Stimulated activated CD8-positive, alpha-beta memory T cell treated with anti-CD3 and anti-CD28 coated beads, Interleukin-2, amount 100 ng/mL, for 1 hour (primary cell): ENCODE results near the gene EXOC4.
"Not testable (repeated sequence)": the region's sequence is repeated elsewhere in the genome, so short reads cannot be mapped to it uniquely, and the experiment has no call there.

ENCODE experiments used
- DNase-seq, 2 donors: peaks; one replicate each; pipeline ENCODE4 v3.0.0-alpha.2; 2020; ENCODE audit warnings: low read depth in 2 of 2

Gene EXOC4

GRCh38 chr7:133869556-133869955 lies 616.7 kb downstream of the EXOC4 start:
- DNase-seq = no peak

DNA sequence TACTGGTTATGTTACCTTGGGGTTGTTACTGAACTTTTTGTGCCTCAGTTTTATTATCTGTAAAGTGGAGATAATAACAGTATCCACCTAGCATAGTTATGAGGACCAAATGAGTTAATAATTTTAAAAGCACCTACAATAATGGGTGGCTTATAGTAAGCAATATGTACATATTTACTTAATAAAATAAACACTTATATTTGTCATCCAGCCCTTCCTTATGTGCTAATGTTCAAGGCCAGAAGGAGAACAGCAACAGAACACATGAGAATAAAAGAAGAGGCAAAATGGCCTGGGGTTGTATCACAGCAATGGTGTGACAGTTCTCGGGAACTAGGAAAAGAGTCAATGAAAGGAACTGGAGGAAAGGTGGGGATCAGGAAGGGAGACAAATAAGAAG lies 618.9 kb downstream of the EXOC4 start:
- DNase-seq = no peak

DNA sequence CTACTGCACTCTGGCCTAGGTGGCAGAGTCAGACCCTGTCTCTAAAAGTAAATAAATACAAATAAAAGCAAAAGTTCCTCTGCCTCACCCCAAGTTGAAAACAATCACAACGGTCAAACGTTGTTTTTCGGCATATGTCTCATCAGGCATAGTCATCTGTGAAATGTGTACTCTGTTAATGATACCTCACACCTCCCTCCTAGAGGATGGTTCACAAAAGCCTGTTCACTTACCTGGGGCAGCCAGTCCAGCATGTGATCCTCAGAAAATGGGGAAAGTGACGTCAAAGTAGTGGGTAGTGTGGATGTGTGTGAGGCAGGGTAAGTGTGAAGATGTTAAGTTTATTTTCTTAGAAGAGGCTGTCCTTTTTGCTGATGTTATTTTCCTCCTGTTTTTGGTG lies 620.3 kb downstream of the EXOC4 start:
- DNase-seq = no peak

GRCh38 chr7:133873631-133874030 lies 620.8 kb downstream of the EXOC4 start:
- DNase-seq = no peak

DNA sequence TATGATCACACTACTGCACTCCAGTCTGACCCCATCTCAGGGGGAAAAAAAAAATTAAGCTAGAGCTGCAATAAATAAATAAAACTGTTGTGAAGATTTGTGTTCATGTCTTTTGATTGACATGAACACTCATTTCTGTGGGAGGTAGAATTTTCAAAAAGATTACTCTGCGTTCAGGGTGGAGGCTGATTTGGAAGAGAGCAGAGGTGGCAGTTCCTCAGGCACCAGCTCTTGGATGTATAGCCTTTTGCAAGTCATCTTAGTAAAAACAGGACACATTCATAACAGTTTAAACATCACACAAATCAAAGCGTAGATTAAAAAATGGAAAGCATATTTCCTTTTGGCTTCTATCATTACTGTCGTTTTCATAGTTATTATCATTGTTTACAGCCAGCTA lies 630.7 kb downstream of the EXOC4 start:
- DNase-seq = no peak

- no peak for DNase-seq
Measured at GRCh38 chr7:133885213-133885612, 632.3 kb downstream of the EXOC4 start.

DNA sequence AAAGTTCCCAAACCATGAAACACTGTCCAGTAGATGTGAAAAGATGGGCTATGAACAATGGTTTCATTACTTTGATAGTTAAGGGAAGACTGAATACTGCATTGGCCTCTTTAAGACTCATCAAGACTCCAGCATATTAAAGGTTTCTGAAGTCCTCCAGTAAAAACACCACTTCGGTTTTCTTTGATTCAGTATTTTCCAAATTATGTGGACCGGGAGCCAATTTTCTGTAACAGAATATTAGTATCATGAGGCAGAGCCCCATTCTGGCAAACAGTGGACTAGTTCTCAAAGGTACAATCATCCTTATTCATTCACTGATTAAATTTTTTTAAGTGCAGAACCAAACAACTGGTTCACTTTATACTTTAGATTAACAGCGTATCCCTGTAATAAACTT lies 633.2 kb downstream of the EXOC4 start:
- DNase-seq = no peak

GRCh38 chr7:133886797-133887196 lies 633.9 kb downstream of the EXOC4 start:
- no peak for DNase-seq

- DNase-seq = no peak
Measured at GRCh38 chr7:133887459-133887858, 634.6 kb downstream of the EXOC4 start.

DNA sequence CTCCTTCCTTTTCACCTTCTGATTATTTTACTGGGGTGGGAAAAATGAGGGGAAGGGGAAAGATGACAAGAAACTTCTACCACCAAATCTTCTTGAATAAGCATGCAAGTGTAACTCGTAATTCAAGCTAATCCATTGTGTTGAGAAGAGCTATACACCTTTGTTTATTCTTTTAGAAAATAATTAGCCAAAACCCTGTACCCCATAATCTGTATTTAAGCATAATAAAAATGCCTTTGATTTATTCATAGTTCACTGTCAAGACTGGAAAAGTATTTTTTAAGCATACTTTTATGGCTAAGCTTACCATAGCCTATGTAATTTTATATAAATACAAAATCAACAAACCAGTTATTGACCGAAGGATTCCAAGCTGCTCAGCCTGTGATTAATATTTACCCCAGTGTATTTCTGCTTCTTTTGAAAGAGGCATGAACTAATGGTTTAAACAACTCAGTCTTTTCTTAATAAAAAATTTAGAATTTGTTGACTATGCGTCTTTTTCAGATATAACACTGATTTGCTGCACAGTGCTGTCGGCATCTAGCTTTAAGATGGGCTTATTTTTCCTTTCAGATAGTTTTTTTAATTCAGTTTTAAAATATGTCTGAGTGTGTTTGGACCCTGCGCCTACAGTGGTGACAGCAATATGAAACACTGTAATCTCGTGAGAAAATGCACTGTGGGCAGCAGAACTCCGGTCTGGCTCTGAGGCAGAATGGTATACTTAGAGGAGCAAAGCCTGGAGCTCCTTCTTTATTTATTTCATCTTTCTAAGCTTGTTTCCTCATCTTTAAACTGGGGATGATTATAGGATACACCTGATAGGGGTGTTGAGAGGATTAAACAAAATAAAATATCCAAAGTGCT lies 635.4 kb downstream of the EXOC4 start:
- no peak for DNase-seq

DNA sequence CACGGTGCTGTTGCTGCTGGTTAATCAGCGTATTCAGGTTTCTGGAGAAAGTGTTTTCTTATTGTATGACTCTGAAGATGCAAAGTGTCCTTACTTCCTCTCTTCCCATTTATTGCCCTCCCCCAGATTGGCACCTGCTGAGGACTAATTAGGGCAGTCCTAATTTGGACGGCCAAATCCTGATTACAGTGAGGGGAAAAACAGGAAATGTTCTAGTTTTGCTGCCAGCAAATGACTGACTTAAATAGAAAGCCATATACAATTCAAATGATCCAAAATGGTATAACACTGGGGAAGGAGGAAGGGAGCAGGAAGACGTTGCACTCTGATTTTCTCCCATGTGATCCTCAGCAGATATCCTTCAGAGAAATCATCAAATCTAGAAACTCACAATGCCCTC lies 651.9 kb downstream of the EXOC4 start:
- no peak for DNase-seq

DNA sequence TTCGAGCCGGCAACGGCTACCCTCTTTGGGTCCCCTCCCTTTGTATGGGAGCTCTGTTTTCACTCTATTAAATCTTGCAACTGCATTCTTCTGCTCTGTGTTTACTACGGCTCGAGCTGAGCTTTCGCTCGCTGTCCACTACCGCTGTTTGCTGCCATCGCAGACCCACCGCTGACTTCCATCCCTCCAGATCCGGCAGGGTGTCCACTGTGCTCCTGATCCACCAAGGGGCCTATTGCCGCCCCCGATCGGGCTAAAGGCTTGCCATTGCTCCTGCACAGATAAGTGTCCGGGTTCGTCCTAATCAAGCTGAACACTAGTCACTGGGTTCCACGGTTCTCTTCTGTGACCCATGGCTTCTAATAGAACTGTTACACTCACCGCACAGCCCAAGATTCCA lies 653.7 kb downstream of the EXOC4 start:
- DNase-seq = not testable (repeated sequence)

- DNase-seq = no peak
Measured at GRCh38 chr7:133910761-133911160, 657.9 kb downstream of the EXOC4 start.

GRCh38 chr7:133911724-133912123 lies 658.8 kb downstream of the EXOC4 start:
- DNase-seq = no peak

GRCh38 chr7:133912916-133913697 lies 660.2 kb downstream of the EXOC4 start:
- no peak for DNase-seq

GRCh38 chr7:133916621-133917020 lies 663.7 kb downstream of the EXOC4 start:
- no peak for DNase-seq

- no peak for DNase-seq
Measured at GRCh38 chr7:133919810-133920209, 666.9 kb downstream of the EXOC4 start.

DNA sequence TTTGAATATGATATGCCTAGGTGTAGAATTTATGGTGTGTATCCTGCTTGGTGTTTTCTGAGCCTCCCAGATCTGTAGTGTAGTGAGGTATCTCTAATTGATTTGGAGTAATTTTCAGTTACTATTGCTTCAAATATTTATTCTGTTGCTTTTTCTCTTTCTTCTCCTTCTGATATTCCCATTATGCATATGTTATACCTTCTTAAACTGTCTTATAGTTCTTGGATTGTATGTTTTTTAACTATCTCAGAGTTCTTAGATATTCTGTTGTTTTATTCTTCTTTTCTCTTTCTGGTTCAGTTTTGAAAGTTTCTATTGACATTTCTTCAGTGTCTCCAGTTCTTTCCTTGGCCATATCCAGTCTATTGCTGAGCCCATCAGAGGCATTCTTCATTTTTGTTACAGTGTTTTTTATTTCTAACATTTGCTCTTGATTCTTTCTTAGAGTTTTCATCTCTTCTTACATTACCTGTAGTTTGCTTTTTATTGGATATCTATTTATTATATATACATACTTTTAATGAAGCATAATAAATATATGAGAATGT lies 668.8 kb downstream of the EXOC4 start:
- no peak for DNase-seq

- DNase-seq = no peak
Measured at GRCh38 chr7:133923974-133924373, 671.1 kb downstream of the EXOC4 start.

DNA sequence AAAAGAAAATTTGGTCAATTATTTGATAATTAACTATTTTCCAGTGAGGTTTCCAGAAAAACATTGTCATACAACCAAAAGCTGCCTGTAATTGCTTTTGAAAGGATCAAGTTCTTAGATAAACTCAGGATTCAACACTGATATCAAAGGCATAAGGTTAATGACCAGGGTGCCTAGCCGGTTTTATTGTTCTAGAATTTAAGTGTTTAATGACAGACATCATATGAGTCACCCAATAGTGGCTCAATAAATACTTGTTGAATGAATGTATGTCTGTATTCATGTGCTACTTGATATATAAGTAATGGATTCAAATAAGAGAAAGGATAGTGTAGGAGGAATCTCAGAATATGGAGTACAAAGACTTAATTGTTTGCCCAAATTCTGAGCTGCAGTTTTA lies 678.2 kb downstream of the EXOC4 start:
- DNase-seq = no peak

- DNase-seq = no peak
Measured at GRCh38 chr7:133932591-133932990, 679.7 kb downstream of the EXOC4 start.

DNA sequence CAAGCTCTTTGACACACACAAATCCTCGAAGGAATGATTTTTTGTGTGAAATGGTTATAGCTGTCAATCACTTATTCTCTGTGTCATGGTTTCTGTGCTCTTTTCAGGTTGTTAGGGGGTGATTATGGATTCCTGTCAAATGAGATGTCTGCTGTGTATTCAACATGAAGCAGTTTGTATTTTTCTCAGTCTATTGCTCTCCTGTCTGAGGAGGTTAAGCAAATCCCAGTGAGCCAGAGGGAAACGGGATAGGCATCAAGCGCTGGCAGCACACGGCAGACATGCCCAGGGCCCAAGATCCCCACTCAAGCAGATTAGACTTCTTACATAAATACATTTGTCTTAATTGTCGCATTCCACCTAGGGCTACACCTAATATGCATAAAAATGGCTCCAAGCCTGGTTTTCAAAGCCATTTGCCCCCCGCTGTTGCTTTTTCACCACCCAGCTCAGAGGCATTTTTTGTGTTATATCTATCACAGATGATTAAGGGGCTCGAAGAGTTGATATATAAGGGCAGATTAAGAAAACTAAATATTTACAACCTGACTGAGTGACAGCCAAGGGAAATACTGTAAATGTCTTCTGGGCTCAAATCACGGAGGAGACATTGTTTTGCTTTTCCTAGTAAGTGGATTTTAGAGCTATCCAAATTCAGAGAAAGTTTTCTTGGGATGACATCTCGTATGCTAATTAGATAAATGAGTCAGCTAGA lies 681.5 kb downstream of the EXOC4 start:
- DNase-seq = no peak
